HFFc6 (cell line): ENCODE data around the gene RNF225. TPM values are rescaled to one million over a fixed set of nuclear protein-coding genes. Genes with fewer than 3 reads are reported as not detected.
"Not testable (repeated sequence)": the region's sequence is repeated elsewhere in the genome, so short reads cannot be mapped to it uniquely, and the experiment has no call there.

Source experiments
- DNase-seq: peaks from one replicate; pipeline ENCODE4 v3.0.0-alpha.2; 2018
- H3K27ac Mint-ChIP-seq: 2 replicates; pipeline ENCODE4 v1.8.0; 2020; ENCODE audit warnings: mild to moderate bottlenecking, mixed read lengths
- H3K27me3 Mint-ChIP-seq: 2 replicates; pipeline ENCODE4 v1.8.0; 2021; ENCODE audit warnings: mild to moderate bottlenecking, moderate library complexity, mixed read lengths; ENCODE audit not compliant: insufficient read depth
- H3K36me3 Mint-ChIP-seq: 2 replicates; pipeline ENCODE4 v1.8.0; 2021; ENCODE audit warnings: low read depth, mixed read lengths
- H3K4me1 Mint-ChIP-seq: 2 replicates; pipeline ENCODE4 v1.8.0; 2020; ENCODE audit warnings: low read depth, mixed read lengths
- H3K4me3 Mint-ChIP-seq: 2 replicates; pipeline ENCODE4 v1.8.0; 2020; ENCODE audit warnings: mild to moderate bottlenecking, moderate library complexity, mixed read lengths
- H3K9me3 Mint-ChIP-seq: 2 replicates; pipeline ENCODE4 v1.8.0; 2020; ENCODE audit warnings: mild to moderate bottlenecking, mixed read lengths
- total RNA-seq, 6 experiments: library from RNA; stranded (reverse); fragmentation: NEBNext Ultra II Directional; extraction: Animal tissue kit (Norgen Biotek cat#: 25700); gene quantifications; 2 replicates in 1 of 6; 3 replicates in 5 of 6; pipeline ENCODE4 v1.2.3, GENCODE V29; 2021
- TF ChIP-seq, protein P1 (sequence below): fragments of 200-600 bp; sonication (generic); IDR thresholded peaks from 2 replicates; pipeline ENCODE4 v1.5.0; 2021; ENCODE audit warnings: antibody characterized with exemption, mild to moderate bottlenecking

The RNF225 gene
- total RNA-seq, 6 experiments from 2014 or later: 0.26 to 0.39 TPM; not detected in 4

- DNase-seq: no peak
- H3K27me3 Mint-ChIP-seq: peaks cover 4% of the 10 kb centered on the region; the same call in 1 of the 2 replicates
- H3K4me1 Mint-ChIP-seq: peaks cover 14% of the 10 kb centered on the region
- H3K27ac Mint-ChIP-seq: no peak overlapping the region
- H3K4me3 Mint-ChIP-seq: no peak overlapping the region; the same call in 1 of the 2 replicates
- TF ChIP-seq, protein P1, sequence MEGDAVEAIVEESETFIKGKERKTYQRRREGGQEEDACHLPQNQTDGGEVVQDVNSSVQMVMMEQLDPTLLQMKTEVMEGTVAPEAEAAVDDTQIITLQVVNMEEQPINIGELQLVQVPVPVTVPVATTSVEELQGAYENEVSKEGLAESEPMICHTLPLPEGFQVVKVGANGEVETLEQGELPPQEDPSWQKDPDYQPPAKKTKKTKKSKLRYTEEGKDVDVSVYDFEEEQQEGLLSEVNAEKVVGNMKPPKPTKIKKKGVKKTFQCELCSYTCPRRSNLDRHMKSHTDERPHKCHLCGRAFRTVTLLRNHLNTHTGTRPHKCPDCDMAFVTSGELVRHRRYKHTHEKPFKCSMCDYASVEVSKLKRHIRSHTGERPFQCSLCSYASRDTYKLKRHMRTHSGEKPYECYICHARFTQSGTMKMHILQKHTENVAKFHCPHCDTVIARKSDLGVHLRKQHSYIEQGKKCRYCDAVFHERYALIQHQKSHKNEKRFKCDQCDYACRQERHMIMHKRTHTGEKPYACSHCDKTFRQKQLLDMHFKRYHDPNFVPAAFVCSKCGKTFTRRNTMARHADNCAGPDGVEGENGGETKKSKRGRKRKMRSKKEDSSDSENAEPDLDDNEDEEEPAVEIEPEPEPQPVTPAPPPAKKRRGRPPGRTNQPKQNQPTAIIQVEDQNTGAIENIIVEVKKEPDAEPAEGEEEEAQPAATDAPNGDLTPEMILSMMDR: no peak
- H3K36me3 Mint-ChIP-seq: peaks cover 5% of the 10 kb centered on the region
- no peaks in the 10 kb centered on the region for H3K9me3 Mint-ChIP-seq
Measured at GRCh38 chr19:58399903-58400302, 4.4 kb downstream of the RNF225 start.

GRCh38 chr19:58400316-58400915, 5.0 kb downstream of the RNF225 start:
- Mint-ChIP-seq H3K4me1 (peaks cover 14% of the 10 kb centered on the region), H3K36me3 (peaks cover 4% of the 10 kb centered on the region; the same call in 1 of the 2 replicates), H3K4me3 (peak overlapping the region; percentile 91), H3K27me3 (peaks cover 4% of the 10 kb centered on the region; the same call in 1 of the 2 replicates), H3K27ac (peak overlapping the region; percentile 63), H3K9me3 (no peaks in the 10 kb centered on the region)
- no peak for DNase-seq
- TF ChIP-seq, protein P1: no peak

GRCh38 chr19:58400916-58401839, 5.7 kb downstream of the RNF225 start:
- H3K27ac Mint-ChIP-seq: peak overlapping the region; percentile 89
- peak; percentile 99 for DNase-seq
- peaks cover 4% of the 10 kb centered on the region; the same call in 1 of the 2 replicates for H3K27me3 Mint-ChIP-seq
- H3K36me3 Mint-ChIP-seq: no peaks in the 10 kb centered on the region; the same call in 1 of the 2 replicates
- H3K4me3 Mint-ChIP-seq: peak overlapping the region; percentile 91
- H3K9me3 Mint-ChIP-seq: no peaks in the 10 kb centered on the region
- TF ChIP-seq, protein P1: no peak
- H3K4me1 Mint-ChIP-seq: peaks cover 14% of the 10 kb centered on the region

DNA sequence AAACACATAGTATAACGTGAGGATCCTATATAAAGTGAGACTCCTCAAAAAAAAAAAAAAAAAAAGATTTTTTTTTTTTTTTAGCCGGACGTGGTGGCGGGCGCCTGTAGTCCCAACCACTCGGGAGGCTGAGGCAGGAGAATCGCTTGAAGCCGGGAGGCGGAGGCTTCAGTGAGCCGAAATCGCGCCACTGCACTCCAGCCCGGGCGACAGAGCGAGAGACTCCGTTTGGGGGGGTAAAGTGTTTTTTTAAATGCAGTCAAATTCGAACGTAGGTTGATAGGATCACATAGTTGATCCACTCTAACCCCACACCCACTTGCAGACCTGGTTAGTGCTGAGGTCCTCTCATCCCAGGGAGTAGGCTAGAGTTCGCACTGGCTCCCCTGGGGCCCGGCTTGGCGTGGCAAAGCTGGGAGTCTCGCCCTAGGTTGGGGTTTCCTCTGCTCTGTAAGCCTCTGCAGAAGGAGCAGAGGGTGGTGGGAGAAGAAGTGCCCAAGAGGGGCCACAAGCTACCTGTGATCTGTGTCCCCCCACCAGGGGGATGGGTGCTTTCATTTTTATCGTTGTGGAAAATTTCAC, 6.5 kb downstream of the RNF225 start:
- Mint-ChIP-seq H3K4me3 (peak overlapping the region; percentile 91), H3K36me3 (peaks cover 7% of the 10 kb centered on the region), H3K27me3 (peaks cover 4% of the 10 kb centered on the region), H3K4me1 (peaks cover 18% of the 10 kb centered on the region), H3K27ac (peak overlapping the region; percentile 89; the same call in 1 of the 2 replicates), H3K9me3 (no peaks in the 10 kb centered on the region)
- DNase-seq: no peak
- TF ChIP-seq, protein P1: 0 out of 2 replicates have a peak, but pooled peaks have one; percentile 21

DNA sequence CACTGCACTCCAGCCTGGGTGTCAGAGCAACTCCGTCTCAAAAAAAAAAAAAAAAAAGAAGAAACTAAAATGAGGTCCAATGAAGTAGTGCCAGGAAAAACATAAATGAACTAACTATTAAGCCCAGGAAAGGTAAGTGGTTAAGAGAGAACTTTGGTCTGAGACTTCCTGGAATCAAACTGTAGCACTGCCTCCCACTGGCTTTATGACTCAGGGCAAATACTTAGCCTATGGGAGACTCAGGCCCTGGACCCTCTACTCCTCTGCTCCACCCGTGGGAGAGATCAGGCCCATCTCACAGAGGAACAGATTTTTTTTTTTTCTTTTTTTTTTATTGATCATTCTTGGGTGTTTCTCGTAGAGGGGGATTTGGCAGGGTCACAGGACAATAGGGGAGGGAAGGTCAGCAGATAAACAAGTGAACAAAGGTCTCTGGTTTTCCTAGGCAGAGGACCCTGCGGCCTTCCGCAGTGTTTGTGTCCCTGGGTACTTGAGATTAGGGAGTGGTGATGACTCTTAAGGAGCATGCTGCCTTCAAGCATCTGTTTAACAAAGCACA, 8.5 kb downstream of the RNF225 start:
- not testable (repeated sequence) for H3K27me3 Mint-ChIP-seq, H3K4me3 Mint-ChIP-seq, H3K9me3 Mint-ChIP-seq, H3K27ac Mint-ChIP-seq, DNase-seq
- peaks cover 11% of the 10 kb centered on the region for H3K36me3 Mint-ChIP-seq
- peaks cover 29% of the 10 kb centered on the region for H3K4me1 Mint-ChIP-seq
